Measurements from ENCODE around the gene ERN2.

The ERN2 gene

DNA sequence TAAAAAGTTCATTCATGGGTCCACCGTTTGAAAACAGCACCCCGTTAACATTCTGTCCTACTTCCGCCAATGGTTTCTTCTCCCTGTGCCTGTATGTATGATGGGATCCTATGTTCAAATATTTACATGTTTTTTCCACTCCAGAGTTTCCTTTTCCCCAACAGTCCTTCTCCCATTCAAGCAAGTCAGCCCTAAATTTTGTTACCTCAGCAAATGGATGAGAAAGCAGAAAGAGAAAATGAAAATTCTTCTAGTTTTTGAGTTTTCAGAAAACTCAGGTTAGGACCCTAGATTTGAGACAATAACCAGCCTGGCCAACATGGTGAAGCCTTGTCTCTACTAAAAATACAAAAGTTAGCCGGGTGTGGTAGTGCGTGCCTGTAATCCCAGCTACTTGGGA is 3.5 kb upstream of the ERN2 start:
- no peak for DNase-seq

DNA sequence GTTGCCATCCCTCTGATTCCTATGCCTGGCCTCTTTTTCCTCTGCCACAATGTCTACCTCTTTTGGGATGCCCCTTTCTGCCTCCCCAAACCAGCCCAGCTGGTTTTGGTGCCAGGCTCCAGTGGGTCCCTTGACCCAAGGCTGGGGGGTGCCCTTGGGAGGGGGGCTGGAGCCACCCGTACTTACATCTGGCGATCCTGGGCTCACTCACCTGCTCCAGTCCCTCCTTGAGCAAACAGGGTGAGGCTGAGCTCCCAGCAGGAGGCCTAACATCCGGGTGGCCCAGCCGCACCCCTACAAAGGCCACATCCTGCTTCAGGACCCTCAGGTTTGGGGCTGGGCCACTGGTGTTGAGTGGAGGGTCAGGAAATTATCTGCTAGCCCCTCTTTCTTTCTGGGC is 1.2 kb downstream of the ERN2 start:
- no peak for DNase-seq

DNA sequence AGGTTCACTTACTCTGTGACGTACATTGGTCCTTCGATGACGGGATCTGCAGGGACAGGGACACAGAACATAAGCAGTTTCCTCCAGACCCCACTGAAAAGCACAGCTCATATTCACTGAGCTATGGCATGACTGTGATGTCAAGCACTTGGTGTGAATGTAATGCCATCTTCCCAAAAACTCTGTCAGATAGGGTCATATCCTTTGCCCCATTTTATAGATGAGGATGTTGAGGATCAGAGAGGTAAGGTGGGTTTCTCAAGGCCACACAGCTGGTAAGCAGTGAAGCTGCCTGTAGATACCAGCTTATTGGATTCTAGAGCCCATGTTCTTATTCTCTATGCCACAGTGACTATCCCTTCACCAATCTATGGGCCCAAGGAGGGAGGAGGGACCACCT is 2.5 kb downstream of the ERN2 start:
- DNase-seq = no peak

DNA sequence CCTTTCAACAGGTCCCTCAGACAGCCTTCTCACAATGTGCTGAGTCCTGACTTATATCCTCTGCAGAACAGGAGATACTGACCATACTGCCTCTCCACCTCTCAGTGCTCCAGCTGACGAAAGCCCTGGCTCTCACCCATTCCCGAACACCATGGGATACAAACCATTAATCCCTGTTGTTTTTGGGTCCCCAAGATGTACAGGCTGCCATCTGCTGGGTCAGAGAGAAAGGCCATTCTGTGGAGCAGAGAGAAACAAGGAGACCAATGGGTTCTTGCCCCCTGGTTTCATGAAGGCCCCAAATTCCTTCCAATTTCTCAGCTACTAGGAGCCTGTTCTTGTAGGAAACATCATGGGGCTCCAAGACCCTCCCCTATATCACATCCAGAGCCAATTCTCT is 3.0 kb downstream of the ERN2 start:
- no peak for DNase-seq

DNA sequence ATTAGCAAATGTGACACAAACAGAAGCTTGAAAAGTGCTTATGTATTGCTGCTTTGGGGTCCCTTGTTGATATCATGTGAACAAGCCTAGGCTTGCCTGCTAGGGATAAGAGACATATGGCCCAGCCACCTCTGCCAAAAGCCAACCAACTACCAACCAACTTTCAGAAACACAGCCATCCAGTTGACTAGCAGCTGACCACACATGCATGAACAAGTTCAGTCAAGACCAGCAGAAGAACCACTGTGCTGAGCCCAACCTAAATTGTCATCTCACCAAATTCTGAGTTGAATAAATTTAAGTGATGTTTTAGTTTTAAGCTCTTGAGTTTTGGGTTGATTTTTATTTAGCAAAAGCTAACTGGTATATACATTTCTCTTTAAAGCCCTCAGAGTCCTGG is 3.5 kb downstream of the ERN2 start:
- no peak for DNase-seq

DNA sequence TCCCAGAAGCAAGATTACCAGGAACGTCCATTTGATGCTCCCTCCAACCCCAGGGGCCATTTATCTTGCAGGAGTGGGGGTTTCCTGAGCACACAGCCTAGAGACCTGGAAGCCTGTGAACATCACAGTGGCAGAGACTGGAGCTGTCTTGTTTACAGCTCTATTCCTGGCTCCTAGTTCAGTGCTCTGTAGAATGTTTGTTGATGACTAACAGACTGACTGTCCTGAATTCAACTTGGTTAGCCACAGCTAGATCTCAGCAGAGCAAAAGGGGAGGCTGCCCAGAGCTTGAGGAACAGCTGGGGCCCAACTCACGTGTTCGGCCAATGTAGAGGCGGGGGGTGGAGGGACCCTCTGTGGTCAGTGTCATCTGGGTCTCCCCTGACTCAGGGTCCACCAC is 6.6 kb downstream of the ERN2 start:
- DNase-seq = no peak

DNA sequence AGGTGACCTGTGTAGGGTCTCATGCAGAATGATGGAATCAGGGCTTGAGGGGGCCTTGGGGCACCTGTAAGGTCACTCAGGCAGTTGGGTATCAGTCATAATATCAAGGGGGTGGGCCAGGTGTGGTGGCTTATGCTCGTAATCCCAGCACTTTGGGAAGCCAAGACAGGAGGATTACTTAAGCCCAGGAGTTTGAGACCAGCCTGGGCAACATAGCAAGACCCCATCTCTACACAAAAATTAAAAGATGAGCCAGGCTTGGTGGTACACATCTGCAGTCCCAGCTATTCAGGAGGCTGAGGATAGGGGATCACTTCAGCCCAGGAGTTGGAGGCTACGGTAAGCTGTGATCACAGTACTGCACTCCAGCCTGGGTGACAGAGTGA is 7.5 kb downstream of the ERN2 start:
- DNase-seq = no peak

DNA sequence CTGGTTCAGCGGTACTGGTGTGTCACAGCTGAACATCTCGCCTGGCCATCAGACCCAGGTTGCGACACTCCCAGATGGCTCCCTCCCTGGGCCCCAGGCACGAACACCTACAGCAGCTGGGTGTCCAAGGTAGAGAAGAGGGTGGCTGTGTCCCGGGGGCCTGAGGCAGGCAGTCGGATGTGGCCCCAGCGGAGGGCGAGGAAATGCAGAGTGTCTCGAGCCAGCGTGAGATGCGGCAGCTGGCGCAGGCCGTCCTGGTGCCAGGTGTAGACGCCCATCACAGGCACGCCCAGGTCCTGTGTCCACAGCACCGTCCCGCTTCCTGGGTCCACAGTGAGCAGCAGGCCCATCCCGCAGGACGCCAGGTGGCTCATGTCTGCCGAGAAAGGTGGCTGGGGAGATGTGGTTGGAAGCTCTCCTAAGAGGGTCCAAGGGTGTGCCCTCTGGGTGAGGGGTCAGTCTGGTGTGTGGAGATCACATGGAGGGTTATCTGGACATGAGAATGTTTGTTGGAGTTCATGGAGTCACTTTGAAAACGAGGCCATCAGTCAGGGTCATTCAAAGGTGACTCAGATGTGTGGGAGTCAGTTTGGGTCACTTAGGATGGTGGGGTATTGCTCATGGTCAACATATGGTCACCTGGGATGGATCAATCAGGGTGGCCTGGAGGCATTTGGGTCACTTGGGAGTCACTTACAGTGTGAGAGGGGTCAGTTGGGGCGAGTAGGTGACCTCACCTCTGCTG is 8.1 kb downstream of the ERN2 start:
- DNase-seq = no peak

DNA sequence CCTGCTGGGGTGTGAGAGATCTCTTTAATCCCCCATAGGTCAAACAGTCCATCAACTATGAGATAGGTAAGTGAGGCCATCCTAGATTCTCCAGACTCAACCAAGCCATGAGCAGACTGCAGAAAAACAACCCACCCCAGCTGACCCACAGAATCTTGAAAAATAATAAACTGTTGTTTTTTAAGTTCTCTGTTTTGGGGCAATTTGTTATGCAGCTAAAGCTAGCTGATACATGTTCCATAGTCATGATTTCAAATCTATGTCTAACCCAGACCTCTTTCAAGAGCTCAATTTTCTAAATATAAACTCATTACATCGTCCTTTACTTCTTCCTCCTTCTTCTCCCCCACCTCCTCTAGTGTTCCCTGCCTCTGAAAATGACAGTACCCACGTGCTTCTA is 10.1 kb downstream of the ERN2 start:
- DNase-seq = no peak

DNA sequence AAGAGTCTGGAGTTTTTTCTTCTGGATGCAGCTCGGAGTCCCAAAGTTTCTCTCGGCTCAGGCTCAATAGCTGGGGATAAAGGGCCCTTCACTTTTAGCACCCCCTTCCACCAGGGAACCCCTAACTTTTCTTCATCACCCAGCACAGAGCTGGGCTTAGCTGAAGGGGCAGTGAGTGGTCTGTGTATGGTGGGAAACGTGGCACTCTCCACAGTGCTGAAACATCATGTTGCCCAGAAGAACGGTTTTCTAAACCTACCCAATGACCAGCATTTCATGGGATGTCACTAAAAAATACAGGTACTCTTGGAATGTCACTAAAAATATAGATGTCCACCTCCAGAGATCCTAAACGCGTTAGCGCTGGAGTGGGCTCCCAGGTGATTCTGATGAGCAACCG is 12.0 kb downstream of the ERN2 start:
- no peak for DNase-seq

DNA sequence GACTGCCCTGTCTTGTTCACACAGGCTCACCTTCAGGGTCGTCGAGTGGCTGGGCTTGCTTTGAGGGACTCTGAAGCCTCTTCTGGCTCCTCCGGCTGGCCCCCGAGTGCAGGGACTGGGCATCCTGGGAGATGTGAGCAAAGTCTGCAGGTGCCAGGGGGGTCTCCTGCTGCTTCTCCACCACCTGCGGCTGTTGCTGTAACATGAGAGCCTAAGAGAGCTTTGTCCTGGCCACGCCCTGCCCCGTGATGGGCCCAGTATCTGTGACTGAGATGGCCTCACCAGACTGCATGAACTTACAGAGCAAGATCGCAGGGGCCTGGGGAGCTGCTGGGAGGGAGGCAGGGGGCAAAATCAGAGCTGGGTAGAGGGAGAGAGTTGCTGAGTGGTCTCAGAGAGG is 12.5 kb downstream of the ERN2 start:
- no peak for DNase-seq

DNA sequence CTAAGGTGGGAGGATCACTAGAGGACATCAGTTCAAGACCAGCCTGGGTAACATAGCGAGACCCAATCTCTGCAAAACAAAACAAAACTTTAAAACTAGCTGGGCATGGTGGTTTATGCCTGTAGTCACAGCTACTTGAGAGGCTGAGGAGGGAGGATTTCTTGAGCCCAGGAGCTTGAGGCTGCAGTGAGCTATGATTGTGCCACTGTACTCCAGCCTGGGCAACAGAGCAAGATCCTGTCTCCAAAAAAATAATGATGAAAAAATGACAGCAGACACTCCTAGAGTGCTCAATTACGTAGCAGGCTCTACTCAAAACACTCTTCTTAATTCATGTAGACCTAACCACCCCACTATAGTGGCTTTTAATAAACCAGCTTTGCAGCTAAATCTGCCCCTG is 12.9 kb downstream of the ERN2 start:
- DNase-seq = no peak

DNA sequence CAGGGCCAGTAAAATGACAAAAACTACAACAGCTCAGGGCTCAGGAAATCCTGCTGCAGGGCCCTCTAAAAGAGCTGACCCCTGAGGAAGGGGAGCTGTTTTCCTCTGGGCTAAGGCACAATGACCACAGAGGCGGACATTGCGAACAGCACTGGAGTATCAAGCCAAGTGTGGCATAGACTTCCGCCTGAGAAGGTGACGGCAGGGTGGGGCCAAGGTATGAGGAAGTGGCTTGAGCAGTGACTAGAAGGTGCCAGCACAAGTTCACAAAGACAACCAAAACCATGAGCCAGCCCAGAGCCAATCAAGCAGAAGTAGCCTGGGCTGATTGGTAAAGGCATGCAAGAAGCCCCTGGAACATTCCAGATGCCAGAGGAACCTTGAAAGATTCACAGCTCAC is 13.9 kb downstream of the ERN2 start:
- no peak for DNase-seq

DNA sequence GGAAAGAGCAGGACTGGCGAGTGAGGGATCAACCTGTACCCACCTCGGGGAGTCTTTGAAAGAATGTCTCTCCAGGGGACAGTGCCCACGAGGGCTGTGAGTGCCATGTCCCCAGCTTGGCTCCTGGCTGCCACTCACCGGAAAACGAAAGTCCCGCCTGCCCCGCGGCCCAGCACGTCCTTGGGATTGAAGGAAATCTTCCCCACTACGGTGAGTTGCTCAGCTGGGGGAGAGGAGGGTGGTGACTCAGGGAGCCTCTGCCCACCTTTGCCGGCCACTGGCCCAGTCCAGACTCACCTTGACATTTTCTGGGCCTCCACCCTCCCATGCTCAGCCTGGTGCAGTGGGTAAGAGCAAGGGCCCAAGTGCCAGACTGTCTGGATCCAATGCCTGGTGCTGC is 17.3 kb downstream of the ERN2 start:
- no peak for DNase-seq

DNA sequence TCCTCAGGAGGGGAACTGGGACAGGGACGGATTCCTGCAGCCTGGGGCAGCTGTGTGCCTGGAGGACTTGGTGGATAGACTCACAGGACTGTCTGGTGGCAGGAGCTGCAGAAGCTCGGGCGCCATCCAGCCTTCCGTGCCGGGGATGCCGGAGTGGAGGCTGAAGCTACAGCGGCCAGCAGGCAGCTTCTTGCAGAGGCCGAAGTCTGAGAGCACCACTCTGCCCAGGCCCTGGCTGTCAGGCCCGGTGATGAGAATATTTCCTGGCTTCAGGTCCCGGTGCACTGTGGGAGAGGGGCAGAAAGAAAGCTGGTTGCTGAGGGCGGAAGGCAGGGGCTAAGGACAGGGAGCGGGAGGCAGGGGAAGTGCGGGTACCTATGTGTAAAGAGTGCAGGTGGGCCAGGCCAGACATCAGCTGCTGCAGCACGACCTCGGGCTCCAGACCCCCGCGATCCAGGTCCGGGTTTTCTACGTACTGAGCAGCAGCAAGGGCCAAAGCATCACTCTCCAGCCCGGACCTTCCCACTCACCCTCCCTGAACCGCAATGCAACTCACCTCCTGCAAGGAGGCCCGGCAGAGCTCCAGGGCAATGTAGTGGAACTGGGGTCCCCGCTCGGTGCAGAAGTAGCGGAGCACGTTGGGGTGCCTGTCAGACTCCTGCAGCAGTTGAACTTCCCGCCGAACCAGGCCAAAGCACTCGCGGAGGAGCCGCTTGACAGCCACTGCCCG is 18.2 kb downstream of the ERN2 start:
- DNase-seq = no peak

DNA sequence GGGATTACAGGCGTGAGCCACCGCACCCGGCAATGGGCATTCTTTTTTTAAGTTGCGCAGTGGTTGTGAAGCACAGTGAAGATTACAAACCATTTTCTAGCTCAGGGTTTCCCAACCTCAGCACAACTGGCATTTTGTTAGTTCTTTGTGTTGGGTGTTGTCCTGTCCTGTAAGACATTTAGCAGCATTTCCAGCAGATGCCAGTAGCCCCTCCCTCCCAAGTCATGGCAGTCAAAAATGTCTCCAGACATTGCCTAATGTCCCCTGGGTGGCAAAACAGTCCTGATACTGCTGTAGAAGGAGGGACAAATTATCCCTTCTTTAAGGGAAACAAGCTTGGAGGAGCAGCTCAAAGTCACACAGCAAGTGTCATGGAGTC is 18.8 kb downstream of the ERN2 start:
- no peak for DNase-seq

DNA sequence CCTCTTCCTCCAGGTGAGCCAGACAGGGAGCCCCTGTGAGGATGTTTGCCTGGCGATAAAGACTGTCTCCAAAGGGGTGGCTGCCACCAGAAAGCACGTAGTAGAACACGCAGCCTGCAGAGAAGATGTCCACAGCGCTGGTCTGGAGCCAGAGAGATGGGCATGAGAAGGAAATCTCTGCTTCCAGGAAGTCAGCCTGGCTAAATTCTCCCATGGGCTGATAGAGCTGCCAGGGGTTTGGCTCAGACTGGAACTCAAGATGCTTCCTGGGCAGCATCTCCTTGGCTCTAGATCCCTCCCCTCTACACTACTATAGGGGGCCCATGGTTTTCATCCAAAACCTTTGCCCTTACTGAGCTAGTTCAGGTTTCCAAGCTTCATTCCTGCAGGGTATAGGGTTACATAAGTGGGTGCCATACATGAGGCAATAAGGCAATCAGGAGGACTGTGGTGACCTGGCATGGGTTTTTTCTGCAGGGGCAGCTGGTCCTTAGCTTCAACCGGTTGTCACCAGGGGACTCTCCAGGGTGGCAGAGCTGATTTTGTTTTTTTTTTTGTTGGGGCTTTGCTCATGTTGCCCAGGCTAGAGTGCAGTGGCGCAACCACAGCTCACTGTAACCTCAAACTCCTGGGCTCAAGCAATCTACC is 20.7 kb downstream of the ERN2 start:
- DNase-seq = no peak

DNA sequence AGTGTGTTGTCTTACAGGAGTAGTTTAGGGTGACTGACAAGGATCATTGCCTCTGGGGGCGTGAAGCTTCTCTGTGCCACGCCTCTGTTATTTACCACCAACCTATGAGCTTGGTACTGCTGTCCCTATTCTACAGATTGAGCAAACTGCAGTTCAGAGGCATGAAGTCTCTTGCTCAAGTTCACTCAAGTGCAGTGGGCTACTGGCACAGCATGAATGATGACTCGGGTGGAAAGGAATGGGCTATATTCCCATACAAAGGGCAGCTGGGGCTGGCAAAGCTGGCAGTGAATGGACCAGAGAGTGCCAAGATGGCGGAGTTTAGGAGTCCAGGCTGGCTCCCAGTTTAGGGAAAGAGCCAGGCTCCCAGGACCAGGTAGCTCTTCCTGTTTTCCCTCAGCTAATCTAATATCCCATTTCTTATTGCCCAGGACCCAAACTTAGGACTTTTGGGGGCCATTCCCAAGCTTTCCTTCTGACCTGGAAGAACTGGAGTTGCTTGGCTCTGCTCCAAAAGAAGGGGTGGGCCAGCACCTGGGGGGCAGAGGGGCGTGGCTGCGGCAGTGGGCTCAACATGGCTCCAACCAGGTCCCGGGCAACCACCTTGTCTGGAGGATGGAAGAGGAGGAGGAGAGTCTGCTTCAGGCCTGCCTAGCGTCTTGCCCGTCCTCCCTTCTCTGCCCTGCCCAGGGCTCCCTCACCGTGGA is 21.4 kb downstream of the ERN2 start:
- DNase-seq = no peak

DNA sequence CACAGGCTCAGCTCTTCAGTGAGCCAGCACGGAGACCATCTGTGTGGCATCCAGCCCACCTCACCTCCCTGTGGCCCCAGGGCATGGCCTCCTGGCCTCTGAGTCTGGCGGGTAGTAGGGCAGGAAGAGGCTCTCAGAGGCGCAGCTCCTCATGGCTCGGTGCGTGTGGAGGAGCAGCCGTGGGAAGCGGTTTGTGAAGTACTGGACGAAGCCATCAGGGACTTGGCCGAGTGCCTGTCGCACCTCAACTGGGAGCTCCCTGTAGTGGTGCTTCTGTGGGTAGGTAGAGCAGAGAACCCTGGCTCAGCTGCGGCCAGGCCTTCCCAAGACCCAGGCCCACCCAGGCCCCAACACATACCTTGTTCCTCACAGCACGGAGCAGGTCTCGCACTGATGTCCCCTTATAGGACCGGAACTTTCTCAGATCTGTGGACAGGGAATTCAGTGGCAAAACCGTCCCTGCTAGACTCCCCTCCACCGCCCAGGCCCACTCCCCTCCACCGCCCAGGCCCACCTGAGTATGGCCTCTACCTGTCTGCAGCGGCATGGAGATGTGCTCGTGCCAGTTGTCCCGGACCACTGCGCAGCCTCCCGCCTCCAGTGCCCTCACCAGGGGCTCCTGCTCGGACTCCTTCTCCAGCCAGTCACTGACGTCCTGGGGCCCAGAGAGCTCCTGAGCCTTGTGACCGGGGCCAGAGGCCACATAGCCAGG is 22.1 kb downstream of the ERN2 start:
- DNase-seq = no peak

DNA sequence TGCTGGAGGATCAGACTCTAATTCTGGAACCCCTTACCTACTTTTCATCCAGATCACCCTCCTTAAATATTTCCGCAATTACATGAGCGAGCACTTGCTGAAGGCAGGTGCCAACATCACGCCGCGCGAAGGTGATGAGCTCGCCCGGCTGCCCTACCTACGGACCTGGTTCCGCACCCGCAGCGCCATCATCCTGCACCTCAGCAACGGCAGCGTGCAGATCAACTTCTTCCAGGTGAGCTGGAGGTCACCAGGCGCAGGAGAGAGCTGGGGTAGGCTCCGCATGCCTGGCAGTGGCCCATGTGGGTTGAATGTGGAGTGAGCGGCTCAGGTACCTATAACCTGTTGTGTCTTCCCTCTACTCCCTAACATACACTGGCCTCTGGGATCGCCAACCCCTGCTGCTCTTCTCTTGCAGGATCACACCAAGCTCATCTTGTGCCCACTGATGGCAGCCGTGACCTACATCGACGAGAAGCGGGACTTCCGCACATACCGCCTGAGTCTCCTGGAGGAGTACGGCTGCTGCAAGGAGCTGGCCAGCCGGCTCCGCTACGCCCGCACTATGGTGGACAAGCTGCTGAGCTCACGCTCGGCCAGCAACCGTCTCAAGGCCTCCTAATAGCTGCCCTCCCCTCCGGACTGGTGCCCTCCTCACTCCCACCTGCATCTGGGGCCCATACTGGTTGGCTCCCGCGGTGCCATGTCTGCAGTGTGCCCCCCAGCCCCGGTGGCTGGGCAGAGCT is 23.4 kb downstream of the ERN2 start:
- DNase-seq = no peak

DNA sequence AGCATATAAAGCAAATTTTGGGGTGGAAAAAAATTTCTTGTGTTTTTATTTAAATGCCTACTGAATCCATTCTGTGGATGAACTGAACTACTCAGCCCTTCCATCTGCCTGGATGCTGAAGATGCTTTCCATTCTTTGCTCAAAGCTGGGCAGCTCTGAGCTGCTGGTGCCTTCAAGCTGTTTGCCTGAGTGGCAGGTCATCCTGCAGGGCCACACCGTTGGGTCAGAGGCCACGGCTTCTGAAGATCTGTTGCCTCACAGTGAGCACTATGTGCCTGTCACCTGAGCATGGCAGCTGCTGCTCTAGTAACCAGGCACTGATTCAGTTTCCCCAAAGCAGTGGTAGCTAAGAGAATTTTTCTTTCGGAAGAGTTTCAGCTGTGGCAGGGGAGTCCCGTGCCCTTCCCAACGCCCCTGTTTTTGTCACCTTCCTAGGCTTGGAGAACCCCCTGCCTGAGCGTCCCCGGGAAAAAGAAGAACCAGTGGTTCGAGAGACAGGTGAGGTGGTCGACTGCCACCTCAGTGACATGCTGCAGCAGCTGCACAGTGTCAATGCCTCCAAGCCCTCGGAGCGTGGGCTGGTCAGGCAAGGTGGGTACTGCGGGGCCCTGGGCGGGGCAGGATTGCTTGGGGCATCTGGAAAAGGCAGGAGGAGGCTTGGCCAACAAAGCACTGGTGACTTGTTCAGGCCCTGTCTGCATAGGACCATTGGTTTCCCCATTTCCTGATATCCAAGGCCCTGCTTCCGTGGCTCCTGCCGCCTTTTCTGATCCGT is 25.8 kb downstream of the ERN2 start:
- DNase-seq = no peak

DNA sequence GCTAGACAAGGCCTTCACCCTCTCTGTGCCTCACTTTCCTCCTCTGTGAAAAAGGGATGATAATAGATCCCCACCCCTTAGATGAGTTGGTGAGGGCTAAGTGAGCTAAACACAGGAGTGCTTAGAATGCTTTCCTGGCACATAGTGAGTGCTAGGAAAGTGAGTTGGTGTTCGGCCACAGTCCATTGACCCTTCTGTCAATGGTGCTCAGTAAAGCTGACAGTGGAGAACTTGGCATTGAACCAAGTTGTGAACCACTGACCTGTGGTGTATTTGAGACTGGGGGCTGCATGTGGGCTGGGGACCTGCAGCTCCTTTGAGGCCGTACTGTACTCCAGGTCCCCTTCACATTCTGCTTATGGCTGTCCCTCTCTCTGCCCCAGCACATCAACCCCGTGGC is 29.5 kb downstream of the ERN2 start:
- DNase-seq = no peak

All from activated CD4-positive, alpha-beta T cell treated with anti-CD3 and anti-CD28 coated beads for 1 hour (primary cell).